Hepatocyte (in vitro differentiated cells): Measurements from ENCODE around the gene TMEM185A.

Experiments
- EZH2 ChIP-seq: fragments of 200-600 bp; sonication (generic); IDR thresholded peaks from 2 replicates; pipeline ENCODE4 v1.6.1; 2016; ENCODE audit warnings: antibody characterized with exemption, mild to moderate bottlenecking, borderline replicate concordance
- TF ChIP-seq, protein P1 (sequence below): fragments of 200-600 bp; sonication (generic); IDR thresholded peaks from 2 replicates; pipeline ENCODE4 v1.5.1; 2016; ENCODE audit warnings: antibody characterized with exemption, mild to moderate bottlenecking; ENCODE audit not compliant: poor library complexity

DNA sequence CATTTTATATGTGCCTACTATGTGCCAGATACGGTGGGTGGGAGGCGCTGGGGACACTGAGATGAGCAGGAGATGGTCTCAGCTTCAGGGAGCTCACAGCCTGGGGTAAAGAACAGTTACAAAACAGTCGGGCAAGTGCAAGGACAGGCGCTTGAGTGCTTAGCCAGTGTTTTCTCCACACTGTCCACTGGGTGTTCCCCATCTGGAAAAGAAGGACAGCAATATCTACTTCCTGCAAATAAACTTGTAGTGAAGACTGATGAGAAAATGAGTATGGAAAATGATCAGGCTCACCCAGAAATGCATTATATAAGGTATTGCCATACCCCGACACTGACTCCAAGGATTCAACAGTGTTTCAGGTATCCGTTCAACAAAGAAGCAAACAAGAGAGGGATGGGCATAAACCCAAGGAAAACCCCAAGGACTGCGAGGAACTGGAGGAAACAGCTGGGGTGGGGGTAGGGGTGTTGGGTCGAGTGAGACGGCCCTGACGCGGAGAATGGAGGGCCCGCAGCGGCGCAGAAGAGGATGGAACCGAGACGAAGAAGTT lies 835 bp downstream of the TMEM185A start:
- TF ChIP-seq, protein P1, sequence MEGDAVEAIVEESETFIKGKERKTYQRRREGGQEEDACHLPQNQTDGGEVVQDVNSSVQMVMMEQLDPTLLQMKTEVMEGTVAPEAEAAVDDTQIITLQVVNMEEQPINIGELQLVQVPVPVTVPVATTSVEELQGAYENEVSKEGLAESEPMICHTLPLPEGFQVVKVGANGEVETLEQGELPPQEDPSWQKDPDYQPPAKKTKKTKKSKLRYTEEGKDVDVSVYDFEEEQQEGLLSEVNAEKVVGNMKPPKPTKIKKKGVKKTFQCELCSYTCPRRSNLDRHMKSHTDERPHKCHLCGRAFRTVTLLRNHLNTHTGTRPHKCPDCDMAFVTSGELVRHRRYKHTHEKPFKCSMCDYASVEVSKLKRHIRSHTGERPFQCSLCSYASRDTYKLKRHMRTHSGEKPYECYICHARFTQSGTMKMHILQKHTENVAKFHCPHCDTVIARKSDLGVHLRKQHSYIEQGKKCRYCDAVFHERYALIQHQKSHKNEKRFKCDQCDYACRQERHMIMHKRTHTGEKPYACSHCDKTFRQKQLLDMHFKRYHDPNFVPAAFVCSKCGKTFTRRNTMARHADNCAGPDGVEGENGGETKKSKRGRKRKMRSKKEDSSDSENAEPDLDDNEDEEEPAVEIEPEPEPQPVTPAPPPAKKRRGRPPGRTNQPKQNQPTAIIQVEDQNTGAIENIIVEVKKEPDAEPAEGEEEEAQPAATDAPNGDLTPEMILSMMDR: no peak
- TF ChIP-seq EZH2: no peak
